ENCODE measurements around the gene UBXN2A. TPM values are rescaled to one million over a fixed set of nuclear protein-coding genes. Genes with fewer than 3 reads are reported as not detected.

The UBXN2A gene
- polyA plus RNA-seq, 3 donors = 2.0 to 6.8 (median 5.5) TPM

DNA sequence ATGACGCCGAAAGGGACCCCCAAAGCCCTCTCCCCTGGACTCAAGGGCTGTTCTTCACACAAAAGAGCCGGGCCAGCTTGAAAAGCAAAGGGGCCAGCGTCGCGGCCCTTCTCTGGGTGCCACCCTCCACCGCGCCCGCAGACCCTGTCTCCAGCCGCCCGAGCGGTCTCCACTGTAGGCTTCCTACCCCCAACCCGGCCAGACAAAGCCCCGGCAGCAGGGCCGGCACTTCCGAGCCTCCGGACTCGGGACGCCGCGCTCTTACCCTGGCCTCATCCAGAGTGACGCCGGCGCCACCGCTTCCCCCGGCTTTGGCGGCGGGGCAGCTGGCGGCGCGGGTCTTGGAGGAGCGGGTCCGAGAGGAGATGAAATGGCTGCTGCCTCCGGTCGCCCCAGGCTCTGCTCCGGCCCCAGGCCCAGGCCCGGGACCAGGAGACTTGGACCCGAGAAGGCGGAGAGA lies 13.9 kb upstream of the UBXN2A start:
- peaks cover 6 to 15% of the 10 kb centered on the region in 2 donors for H3K36me3 Mint-ChIP-seq
- H3K9me3 ChIP-seq (replicated peaks in 1 of 2; ENCODE audit: control insufficient read depth in 1 of 2, insufficient read depth in 1 of 2, low read length in 2 of 2) = no peaks in the 10 kb centered on the region
- no peaks in the 10 kb centered on the region for H3K9me3 Mint-ChIP-seq
- no peak for DNase-seq
- 0% methylated on average over 39 of the region's 39 CpGs for WGBS (ENCODE audit: insufficient coverage)
- H3K4me2 ChIP-seq (replicated peaks; ENCODE audit: extremely low read depth, low read length, poor library complexity, severe bottlenecking) = peak overlapping the region; percentile 81
- H3K27me3 ChIP-seq (ENCODE audit: control insufficient read depth in 2 of 2, insufficient read depth in 2 of 2, low read length in 2 of 2) = no peaks in the 10 kb centered on the region
- peaks cover 43% of the 10 kb centered on the region for H3K4me1 Mint-ChIP-seq
- H2AFZ ChIP-seq (ENCODE audit: insufficient read depth, low read depth, low read length, poor library complexity, severe bottlenecking) = peak overlapping the region; percentile 75
- peaks cover 0 to 5% of the 10 kb centered on the region in 2 donors for H3K36me3 ChIP-seq (replicated peaks in 1 of 2; ENCODE audit: control insufficient read depth in 1 of 2, insufficient read depth in 2 of 2, low read length in 2 of 2)
- peaks cover 20 to 33% of the 10 kb centered on the region in 2 donors for H3K4me1 ChIP-seq (ENCODE audit: control insufficient read depth in 1 of 2, insufficient read depth in 2 of 2, low read length in 2 of 2)
- peak overlapping the region; percentile 98 to 99 for H3K27ac ChIP-seq (ENCODE audit: low read depth in 1 of 2, low read length in 2 of 2)
- peak overlapping the region; percentile 99 to 100 (median 99) for H3K27ac Mint-ChIP-seq
- peaks cover 44% of the 10 kb centered on the region for H4K20me1 ChIP-seq (ENCODE audit: insufficient read depth, low read length)
- peaks cover 83% of the 10 kb centered on the region for H3K79me2 ChIP-seq (ENCODE audit: insufficient read depth, low read length)
- peak overlapping the region; percentile 90 to 97 (median 90) for H3K4me3 ChIP-seq (replicated peaks in 1 of 3; ENCODE audit: low read depth in 2 of 3, low read length in 3 of 3)
- intact Hi-C loops (cut with micrococcal nuclease) = loop anchor here (5.0 to 10.0 kb wide), 2 partner anchors 156 to 868 kb away; partner anchors contain the start of genes CENPO (in 1 of the 2), PTRHD1 (in 1 of the 2) and TP53I3 (in 1 of the 2)
- peak overlapping the region; percentile 95 to 97 for H3K4me3 Mint-ChIP-seq
- TF ChIP-seq, protein P1, sequence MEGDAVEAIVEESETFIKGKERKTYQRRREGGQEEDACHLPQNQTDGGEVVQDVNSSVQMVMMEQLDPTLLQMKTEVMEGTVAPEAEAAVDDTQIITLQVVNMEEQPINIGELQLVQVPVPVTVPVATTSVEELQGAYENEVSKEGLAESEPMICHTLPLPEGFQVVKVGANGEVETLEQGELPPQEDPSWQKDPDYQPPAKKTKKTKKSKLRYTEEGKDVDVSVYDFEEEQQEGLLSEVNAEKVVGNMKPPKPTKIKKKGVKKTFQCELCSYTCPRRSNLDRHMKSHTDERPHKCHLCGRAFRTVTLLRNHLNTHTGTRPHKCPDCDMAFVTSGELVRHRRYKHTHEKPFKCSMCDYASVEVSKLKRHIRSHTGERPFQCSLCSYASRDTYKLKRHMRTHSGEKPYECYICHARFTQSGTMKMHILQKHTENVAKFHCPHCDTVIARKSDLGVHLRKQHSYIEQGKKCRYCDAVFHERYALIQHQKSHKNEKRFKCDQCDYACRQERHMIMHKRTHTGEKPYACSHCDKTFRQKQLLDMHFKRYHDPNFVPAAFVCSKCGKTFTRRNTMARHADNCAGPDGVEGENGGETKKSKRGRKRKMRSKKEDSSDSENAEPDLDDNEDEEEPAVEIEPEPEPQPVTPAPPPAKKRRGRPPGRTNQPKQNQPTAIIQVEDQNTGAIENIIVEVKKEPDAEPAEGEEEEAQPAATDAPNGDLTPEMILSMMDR (IDR thresholded peaks at IDR 0.05) = no peak
- no peaks in the 10 kb centered on the region for H3K27me3 Mint-ChIP-seq (ENCODE audit: low read depth in 3 of 3)
- H3K9ac ChIP-seq (ENCODE audit: insufficient read depth, low read length, poor library complexity, severe bottlenecking) = peak overlapping the region; percentile 100

DNA sequence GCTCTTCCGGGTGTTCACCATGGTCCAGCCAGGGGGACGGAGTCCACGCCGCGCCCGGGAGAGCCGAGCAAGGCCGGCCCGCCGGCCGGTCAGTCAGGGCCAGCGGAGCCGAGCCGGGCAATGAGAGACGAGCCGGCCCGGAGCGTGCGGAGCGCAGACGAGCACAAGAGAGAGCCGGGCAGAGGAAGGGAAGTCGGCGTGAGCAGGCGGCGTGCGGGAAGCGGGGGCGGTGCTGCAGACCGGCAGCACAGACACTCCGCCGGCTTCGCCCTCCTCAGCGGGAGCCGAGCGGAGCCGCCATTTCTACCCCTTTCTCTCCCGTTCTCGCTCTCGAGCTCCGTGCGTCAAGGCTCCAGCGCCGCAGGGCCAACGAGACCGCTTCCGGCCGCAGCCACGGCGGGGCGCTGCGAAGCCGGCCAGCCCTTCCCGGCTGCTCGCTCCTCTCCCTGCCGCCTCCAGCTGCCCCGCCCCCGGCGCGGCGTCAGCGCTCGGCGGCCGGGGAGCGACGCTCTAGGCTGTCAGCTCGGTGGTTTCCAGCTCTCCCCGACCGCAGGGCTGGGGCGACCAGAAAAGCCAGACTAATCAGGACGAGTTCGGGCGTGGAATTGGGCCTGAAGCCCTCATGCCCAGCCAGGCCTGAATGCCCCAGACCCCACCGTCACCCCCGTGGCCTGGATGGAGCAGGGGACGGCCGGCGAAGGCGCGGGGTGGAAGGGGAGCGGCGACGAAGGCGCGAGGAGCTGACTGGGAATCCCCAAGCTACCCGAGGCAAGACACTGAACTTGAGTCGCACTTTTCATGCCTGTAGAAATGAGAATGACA lies 13.3 kb upstream of the UBXN2A start, which contains the start of gene ATAD2B:
Gene ATAD2B (minus strand): TSS at position 374 of the 822 bp plus-strand sequence. CDS start 353 bp downstream, at position 21.
- Mint-ChIP-seq H3K4me1 (peaks cover 43% of the 10 kb centered on the region), H3K9me3 (no peaks in the 10 kb centered on the region), H3K27ac (peak within 1 kb of the TSS; percentile 99 to 100 (median 99)), H3K36me3 (peaks cover 8 to 18% of the 10 kb centered on the region in 2 donors), H3K4me3 (peak within 1 kb of the TSS; percentile 95 to 97), H3K27me3 (ENCODE audit: low read depth in 3 of 3) (no peaks in the 10 kb centered on the region)
- Histone ChIP-seq H3K36me3 (replicated peaks in 1 of 2; ENCODE audit: control insufficient read depth in 1 of 2, insufficient read depth in 2 of 2, low read length in 2 of 2) (peaks cover 0 to 9% of the 10 kb centered on the region in 2 donors), H3K9me3 (replicated peaks in 1 of 2; ENCODE audit: control insufficient read depth in 1 of 2, insufficient read depth in 1 of 2, low read length in 2 of 2) (no peaks in the 10 kb centered on the region), H3K4me3 (replicated peaks in 1 of 3; ENCODE audit: low read depth in 2 of 3, low read length in 3 of 3) (peak within 1 kb of the TSS; percentile 90 to 97 (median 90)), H3K4me1 (ENCODE audit: control insufficient read depth in 1 of 2, insufficient read depth in 2 of 2, low read length in 2 of 2) (peaks cover 20 to 33% of the 10 kb centered on the region in 2 donors), H3K9ac (ENCODE audit: insufficient read depth, low read length, poor library complexity, severe bottlenecking) (peak within 1 kb of the TSS; percentile 100), H3K4me2 (replicated peaks; ENCODE audit: extremely low read depth, low read length, poor library complexity, severe bottlenecking) (peak within 1 kb of the TSS; percentile 81), H3K27ac (ENCODE audit: low read depth in 1 of 2, low read length in 2 of 2) (peak within 1 kb of the TSS; percentile 98 to 99), H4K20me1 (ENCODE audit: insufficient read depth, low read length) (peaks cover 38% of the 10 kb centered on the region), H2AFZ (ENCODE audit: insufficient read depth, low read depth, low read length, poor library complexity, severe bottlenecking) (peak within 1 kb of the TSS; percentile 75), H3K27me3 (ENCODE audit: control insufficient read depth in 2 of 2, insufficient read depth in 2 of 2, low read length in 2 of 2) (no peaks in the 10 kb centered on the region), H3K79me2 (ENCODE audit: insufficient read depth, low read length) (peaks cover 77% of the 10 kb centered on the region)
- TF ChIP-seq, protein P1 (IDR thresholded peaks at IDR 0.05) = peak; percentile 82
- DNase-seq = peak; percentile 91 to 94 (median 93)
- WGBS (ENCODE audit: insufficient coverage) = under 1% methylated on average over 88 of the region's 88 CpGs
- intact Hi-C loops (cut with micrococcal nuclease) = loop anchor here (5.0 to 10.0 kb wide), 2 partner anchors 155 to 868 kb away; partner anchors contain the start of genes CENPO (in 1 of the 2), PTRHD1 (in 1 of the 2) and TP53I3 (in 1 of the 2)

All from CD14-positive monocyte (primary cell).